ENCODE results near the gene C8B. TPM values are rescaled to one million over a fixed set of nuclear protein-coding genes. Genes with fewer than 3 reads are reported as not detected.

C8B gene
- total and polyA plus RNA-seq, 2 of the 13 experiments (the other 11 are each of a cell fraction or from before 2014, with no cell fraction given) = 8.4 to 11.3 TPM

- no peaks in the 10 kb centered on the region for H3K27me3 ChIP-seq (ENCODE audit: control insufficient read depth in 1 of 2, insufficient read depth in 2 of 2, low read length in 2 of 2)
- H3K27ac ChIP-seq (ENCODE audit: extremely low read length, insufficient read depth, low read length) = no peak overlapping the region
- intact Hi-C loops (cut with micrococcal nuclease; ENCODE audit: unreplicated experiment) = no loop called here
- DNase-seq (ENCODE audit: low spot score) (no peak), ATAC-seq (no peak), FAIRE-seq (no peak)
- H4K20me1 ChIP-seq (ENCODE audit: insufficient read depth, low read length) = no peaks in the 10 kb centered on the region
- peaks cover 7% of the 10 kb centered on the region; the same call in 1 of the 2 replicates for H3K4me1 ChIP-seq (ENCODE audit: insufficient read depth, low read length)
- BruUV-seq (replicated peaks) = no TSS peak
- ChIA-PET CTCF (ENCODE audit: low intra/inter-chr PET ratio, low total read pairs) (no interaction called here), POLR2A (no interaction called here)
- H2AFZ ChIP-seq (ENCODE audit: low read length) = no peak overlapping the region
- no peaks in the 10 kb centered on the region for H3K36me3 ChIP-seq (replicated peaks in 1 of 2; ENCODE audit: control insufficient read depth in 1 of 2, insufficient read depth in 2 of 2, low read length in 2 of 2)
- no peak overlapping the region for H3K4me3 ChIP-seq (replicated peaks in 1 of 3; ENCODE audit: insufficient read depth in 1 of 3, low read depth in 2 of 3, low read length in 3 of 3)
- H3K9me3 ChIP-seq (ENCODE audit: low read length) = no peaks in the 10 kb centered on the region
- TF ChIP-seq ZNF766 (CRISPR knock-in tag; IDR thresholded peaks at IDR 0.05; ENCODE audit: borderline replicate concordance) (no peak), ARID2 (CRISPR knock-in tag; IDR thresholded peaks at IDR 0.05; ENCODE audit: borderline replicate concordance) (no peak), NONO (IDR thresholded peaks at IDR 0.05) (no peak), NONO (CRISPR knock-in tag; conservative IDR thresholded peaks at IDR 0.05) (no peak), REST (IDR thresholded peaks at IDR 0.05; ENCODE audit: borderline replicate concordance in 1 of 2, low read depth in 1 of 2, low read length in 2 of 2) (no peak), ZNF512 (CRISPR knock-in tag; IDR thresholded peaks at IDR 0.05) (no peak), ZNF552 (CRISPR knock-in tag; IDR thresholded peaks at IDR 0.05; ENCODE audit: borderline replicate concordance) (no peak), ZNF775 (CRISPR knock-in tag; IDR thresholded peaks at IDR 0.05; ENCODE audit: borderline replicate concordance) (no peak), ZNF883 (CRISPR knock-in tag; IDR thresholded peaks at IDR 0.05; ENCODE audit: not compliant biosample characterization) (no peak), ZNF598 (CRISPR knock-in tag; IDR thresholded peaks at IDR 0.05; ENCODE audit: borderline replicate concordance) (no peak), RARA (CRISPR knock-in tag; IDR thresholded peaks at IDR 0.05) (no peak), ETV6 (CRISPR knock-in tag; conservative IDR thresholded peaks at IDR 0.05) (no peak)
- no peak overlapping the region for H3K4me2 ChIP-seq (ENCODE audit: low read depth, low read length)
- H3K9ac ChIP-seq (ENCODE audit: insufficient read depth, low read depth, low read length) = no peak overlapping the region
- no peaks in the 10 kb centered on the region for H3K79me2 ChIP-seq (ENCODE audit: insufficient read depth, low read length)
- 53% methylated on average over 1 of the region's 1 CpG for WGBS (ENCODE audit: low lambda C conversion rate)
- in situ Hi-C loops (cut with HindIII; ENCODE audit: extremely low pct_ligation_motif_present, low pct_unique_long_range_greater_than_20kb) = no loop called here
Observed at GRCh38 chr1:56940039-56940438, 25.8 kb downstream of the C8B start.

Data from HepG2 (cell line).